Hindlimb muscle (tissue), 1 donor: ENCODE measurements around the gene TSHZ2. TPM values are rescaled to one million over a fixed set of nuclear protein-coding genes. Genes with fewer than 3 reads are reported as not detected.

ENCODE experiments used
- DNase-seq: peaks from one replicate; pipeline ENCODE4 v3.0.0-alpha.2; 2013
- polyA plus RNA-seq: library from polyadenylated mRNA; unstranded; fragments of 120-200 nt; gene quantifications from one replicate; pipeline ENCODE4 v1.2.1, GENCODE V29; 2013; ENCODE audit not compliant: insufficient read length

The TSHZ2 gene
- polyA plus RNA-seq, 1 donor, result 8.3 TPM

DNA sequence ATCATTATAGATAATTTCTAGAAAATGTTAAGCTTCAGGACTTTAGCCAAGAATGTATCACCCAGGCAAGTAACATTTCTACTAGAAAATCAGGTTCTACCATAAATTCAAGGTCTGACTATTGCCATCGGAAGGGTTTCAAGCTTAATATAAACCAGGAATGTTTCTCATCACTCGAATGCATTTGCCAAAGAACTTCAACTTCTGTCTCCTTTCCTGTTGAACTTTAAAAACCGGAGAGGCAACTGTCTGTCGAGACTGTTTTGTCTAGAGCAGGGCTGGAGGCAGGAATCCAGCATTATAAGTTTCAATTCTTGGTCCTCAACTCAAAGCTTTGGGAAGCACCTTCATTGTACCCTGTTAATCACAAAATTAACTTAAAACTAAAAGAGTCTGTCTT lies 356.8 kb downstream of the TSHZ2 start:
- no peak for DNase-seq

DNA sequence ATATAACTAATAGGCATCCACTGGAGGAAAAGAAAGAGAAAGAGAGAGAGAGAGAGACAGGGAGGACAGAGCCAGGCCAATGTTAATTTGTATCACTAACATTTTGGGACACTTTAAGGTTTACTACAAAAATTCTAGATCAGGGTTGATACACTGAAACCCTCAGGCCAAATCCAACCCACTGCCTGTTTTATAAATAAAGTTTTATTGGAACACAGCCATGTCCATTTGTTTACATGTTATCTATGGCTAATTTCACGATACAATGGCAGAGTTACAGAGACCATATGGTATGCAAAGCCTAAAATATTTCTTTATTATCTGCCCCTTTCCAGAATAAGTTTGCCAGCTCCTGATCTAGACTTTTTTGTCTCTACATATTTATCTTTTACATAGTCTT lies 357.6 kb downstream of the TSHZ2 start:
- no peak for DNase-seq

DNA sequence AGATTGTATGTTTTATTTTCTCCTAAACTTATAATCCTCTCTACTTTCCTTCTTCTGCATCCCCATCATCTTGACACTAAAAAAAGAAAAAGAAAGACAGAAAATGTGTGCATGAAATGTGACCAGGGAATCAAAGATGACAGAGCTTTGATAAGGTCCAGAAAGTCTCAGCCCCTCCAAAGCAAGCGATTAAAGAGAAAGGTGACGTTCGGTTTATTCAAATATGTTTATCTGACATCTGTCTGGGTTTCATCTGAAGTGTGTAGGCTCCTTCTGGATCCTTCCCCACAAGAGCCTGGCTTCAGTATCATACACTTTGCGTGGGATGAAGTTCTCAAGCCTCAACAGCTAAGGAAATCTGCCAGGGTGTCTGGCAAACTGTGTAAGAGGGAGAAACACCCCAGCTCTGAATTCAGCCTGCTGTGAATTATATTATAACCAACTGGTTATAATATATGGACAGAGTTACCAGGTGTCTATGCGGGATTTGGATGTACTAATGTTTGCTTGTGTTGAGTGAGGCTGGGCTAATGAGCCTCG lies 358.5 kb downstream of the TSHZ2 start:
- DNase-seq, result peak; percentile 19

DNA sequence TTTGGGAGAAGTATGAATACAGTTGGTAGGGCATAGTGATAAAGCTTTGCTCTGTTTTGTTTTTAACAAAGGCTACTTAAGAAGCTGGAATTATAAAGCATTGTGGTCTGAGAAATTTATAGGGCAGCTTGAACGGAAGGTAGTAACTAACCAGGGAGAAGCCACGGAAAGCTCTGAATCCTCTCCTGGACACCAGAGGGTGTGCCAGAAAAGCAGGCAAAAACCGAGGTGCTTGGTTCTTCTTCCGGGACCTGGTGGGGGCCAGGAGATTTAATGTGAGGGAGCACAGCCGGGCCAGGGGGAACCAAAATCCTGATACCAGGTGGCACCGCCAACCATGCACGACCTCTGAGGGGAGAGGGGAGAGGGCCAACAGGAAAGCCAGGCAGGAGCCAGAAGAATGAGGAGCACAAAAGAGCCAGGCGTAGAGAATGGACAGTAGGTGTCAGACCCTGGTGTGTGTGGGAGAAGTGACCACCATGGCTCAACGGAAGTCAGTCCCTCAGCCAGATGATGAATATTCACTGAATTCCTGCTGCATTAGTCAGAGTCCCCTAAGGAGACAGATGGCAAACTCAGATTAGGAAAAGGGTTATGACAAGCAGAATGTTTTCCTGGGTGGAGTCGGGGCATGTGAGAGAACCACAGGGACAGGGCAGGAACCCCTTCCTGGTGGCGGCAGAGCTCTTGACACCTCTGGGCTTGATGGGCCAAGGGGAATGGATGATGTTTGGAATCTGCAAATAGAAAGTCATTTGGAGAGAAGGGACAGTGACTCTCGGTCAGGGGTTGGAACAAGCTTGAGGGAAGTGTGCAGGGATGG lies 359.2 kb downstream of the TSHZ2 start:
- peak; percentile 51 for DNase-seq

DNA sequence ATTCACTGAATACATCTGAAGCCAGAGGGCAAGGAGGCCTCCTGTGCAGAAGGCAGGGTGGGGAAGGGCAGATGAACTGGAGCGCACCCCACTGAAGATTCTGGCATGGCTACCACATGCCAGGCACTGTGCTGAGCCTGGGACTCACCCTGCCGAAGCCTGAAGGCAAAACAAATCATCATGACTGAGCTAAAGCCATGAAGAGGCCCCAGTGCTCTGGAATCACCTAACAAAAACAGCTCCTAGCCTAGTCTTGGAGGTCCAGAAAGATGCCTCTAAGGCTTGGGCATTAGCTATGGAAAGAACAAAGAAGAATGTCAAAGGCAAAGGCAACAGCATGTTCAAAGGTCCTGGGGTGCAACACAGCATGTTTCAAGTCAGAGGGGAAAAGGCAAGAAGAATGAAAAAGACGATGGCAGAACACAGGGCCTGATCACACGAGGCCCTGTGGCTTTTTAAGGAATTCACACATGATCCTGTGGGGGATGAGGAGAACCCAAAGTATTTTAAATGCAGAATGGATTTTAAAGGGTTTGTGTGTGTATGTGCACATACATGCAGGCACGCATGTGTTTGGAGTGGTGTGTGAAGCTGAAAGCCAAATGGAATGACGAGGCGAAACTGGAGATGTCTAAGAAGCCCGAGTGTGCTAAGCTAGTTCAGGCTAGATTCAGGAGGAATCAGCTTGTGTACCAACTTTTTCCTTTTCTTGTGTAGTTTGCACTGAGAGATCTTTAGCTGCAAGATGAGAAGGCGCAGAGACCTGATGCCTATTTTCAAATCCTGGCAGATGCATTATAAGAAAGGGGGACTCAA lies 360.1 kb downstream of the TSHZ2 start:
- DNase-seq, result peak; percentile 23

GRCh38 chr20:53334861-53335260 lies 362.7 kb downstream of the TSHZ2 start:
- no peak for DNase-seq

- no peak for DNase-seq
Measured at GRCh38 chr20:53335555-53335954, 363.4 kb downstream of the TSHZ2 start.

- no peak for DNase-seq
Measured at GRCh38 chr20:53336892-53337291, 364.7 kb downstream of the TSHZ2 start.

- DNase-seq, result no peak
Measured at GRCh38 chr20:53337390-53338101, 365.4 kb downstream of the TSHZ2 start.

- DNase-seq, result no peak
Measured at GRCh38 chr20:53338716-53339115, 366.6 kb downstream of the TSHZ2 start.

DNA sequence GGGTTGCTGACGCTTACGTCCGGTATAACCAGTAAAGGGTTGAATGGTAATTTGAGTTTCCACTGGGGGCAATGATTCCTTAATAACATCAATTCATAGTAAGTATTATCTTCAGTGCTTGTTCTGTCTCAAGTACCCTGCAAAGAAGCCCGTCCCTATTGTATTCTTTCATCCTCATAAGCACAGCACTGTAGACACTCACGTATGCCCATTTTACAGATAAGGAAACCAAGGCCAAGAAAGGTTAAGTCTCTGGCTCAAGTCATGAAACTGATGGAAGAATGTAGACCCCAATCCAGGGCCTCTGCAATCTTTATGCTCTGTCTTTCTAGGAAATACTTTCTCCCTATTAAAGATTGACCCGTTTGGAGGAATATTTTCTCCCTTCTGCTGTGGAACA lies 370.3 kb downstream of the TSHZ2 start:
- no peak for DNase-seq

GRCh38 chr20:53343448-53343847 lies 371.3 kb downstream of the TSHZ2 start:
- DNase-seq, result no peak

DNA sequence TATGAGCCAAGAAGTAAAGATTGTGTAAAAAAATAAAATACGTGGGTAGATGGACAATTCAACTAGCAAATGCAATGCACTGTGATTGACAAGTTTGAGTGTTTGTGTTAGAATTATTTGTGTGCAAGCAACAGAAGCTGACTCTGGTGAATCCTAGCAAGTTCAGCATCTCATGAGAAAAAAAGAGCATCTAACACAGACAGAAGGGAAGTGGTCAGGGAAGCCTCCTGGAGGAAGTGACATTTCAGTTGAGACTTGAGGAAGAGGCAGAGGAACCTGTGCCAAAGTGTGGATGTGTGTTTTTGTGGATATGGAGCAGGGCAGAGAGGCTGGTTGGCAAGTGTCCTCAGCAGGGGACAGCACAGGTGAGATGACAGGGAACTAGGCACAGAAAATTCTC lies 372.7 kb downstream of the TSHZ2 start:
- no peak for DNase-seq

- DNase-seq, result no peak
Measured at GRCh38 chr20:53345536-53346334, 373.6 kb downstream of the TSHZ2 start.

DNA sequence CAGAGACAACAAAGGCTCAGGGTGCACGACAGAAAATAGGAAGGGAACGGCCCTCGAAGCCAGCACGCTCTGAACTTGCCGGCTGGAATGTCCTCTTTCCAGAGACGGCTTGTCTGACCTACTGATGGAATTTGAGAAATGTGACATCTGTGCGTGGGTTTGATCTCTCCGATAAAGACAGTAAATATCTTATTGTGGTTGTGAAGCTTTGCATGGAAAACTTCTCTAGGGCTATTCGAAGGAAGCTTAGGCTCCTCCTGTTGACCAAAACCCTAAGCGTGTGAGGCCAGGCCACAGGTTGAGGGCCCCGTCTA lies 374.1 kb downstream of the TSHZ2 start:
- DNase-seq, result no peak

DNA sequence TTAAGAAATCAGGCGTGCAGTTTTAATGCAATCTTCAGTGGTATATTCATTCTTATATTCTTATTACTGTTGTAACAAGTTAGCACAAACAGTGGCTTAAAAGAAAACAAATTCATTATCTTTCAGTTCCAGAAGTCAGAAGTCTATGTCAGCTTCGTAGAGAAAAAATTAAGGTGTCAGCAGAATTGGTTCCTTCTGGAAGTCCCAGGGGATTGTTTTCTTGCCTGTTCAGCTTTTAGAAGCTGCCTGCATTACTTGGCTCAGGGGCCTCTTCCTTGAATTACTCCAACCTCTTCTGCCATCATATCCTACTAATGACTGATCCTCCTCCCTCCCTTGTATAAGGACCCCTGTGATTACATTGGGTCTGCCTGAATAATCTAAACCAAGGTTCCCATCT lies 377.6 kb downstream of the TSHZ2 start:
- no peak for DNase-seq

DNA sequence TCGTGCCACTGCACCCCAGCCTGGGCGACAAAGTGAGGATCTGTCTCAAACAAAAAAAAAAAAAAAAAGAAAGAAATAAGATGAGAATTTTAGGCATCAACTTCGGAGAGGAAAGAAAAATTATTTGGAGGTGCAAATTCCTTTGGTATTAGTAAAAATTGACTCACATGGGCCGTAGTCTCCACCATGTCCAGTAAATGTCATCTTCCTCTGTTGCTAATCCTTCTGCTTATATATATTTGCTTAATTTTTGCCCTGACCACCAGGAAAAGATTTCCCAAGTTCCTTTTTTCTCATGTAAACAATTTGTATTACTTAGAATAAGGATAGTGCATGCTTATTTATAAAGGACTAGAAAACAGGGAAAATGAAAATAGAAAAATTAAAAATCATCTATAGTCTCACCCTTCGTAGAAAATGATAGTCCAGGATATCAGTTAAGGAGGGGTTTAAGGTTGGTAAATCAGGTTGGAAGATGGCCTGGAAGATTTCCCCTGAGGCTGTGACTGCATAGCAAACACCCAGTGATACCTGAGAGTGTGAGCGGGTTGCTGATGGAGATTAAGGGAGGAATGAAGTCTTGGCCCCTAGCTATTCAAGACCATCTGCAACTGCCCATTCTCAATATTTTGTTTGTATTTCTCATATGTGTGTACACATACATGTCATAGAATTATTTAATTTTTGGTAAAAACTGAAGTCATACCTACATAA lies 380.7 kb downstream of the TSHZ2 start:
- DNase-seq, result no peak

- DNase-seq, result no peak
Measured at GRCh38 chr20:53354314-53354713, 382.2 kb downstream of the TSHZ2 start.

- no peak for DNase-seq
Measured at GRCh38 chr20:53355790-53356189, 383.6 kb downstream of the TSHZ2 start.

DNA sequence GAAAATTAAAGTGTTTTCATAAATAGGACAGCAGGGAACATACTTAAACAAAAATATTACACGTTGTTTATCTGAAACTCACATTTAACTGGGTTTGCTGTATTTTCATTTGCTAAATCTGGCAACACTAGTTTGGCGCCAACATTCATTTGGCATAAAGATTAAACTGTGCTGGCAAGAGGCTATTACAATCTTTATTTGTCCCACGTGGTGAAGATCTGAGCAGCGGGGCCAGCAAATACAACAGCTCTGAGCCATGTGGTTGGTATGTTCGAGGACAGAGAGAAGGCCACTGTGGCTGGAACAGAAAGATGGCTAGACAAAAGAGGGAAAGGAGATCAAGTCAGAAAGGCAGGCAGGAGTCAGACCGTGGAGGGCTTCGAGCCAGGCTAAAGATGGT lies 387.3 kb downstream of the TSHZ2 start:
- no peak for DNase-seq

- DNase-seq, result no peak
Measured at GRCh38 chr20:53360852-53361251, 388.7 kb downstream of the TSHZ2 start.

DNA sequence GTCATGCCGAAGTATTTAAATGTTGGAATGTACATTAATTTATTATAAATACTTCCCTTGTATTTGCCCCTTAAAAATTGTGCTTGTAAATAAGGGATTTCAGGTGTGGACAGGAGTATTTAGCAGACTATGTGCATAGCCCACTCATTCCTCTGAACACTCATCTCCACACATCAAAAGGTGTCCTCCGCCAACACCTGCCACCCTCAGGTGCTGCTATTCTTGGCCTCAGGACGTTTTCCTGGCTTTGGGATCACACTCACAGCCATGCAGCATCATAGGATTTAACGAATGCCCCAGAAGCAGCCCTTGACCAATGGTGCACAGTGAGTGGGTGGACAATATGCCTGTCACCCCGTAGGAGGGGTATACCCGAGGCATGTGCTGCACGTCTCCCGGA lies 390.6 kb downstream of the TSHZ2 start:
- no peak for DNase-seq
